ENCODE data around the gene YBX1.

YBX1 gene

GRCh38 chr1:42691157-42691498, 8.9 kb downstream of the YBX1 start:
- H3K4me3 ChIP-seq (ENCODE audit: low read depth, low read length): no peak overlapping the region
- H3K36me3 ChIP-seq (replicated peaks): peaks cover 24% of the 10 kb centered on the region
- DNase-seq: no peak
- TF ChIP-seq, protein P1, sequence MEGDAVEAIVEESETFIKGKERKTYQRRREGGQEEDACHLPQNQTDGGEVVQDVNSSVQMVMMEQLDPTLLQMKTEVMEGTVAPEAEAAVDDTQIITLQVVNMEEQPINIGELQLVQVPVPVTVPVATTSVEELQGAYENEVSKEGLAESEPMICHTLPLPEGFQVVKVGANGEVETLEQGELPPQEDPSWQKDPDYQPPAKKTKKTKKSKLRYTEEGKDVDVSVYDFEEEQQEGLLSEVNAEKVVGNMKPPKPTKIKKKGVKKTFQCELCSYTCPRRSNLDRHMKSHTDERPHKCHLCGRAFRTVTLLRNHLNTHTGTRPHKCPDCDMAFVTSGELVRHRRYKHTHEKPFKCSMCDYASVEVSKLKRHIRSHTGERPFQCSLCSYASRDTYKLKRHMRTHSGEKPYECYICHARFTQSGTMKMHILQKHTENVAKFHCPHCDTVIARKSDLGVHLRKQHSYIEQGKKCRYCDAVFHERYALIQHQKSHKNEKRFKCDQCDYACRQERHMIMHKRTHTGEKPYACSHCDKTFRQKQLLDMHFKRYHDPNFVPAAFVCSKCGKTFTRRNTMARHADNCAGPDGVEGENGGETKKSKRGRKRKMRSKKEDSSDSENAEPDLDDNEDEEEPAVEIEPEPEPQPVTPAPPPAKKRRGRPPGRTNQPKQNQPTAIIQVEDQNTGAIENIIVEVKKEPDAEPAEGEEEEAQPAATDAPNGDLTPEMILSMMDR (IDR thresholded peaks at IDR 0.05; ENCODE audit: low read depth, low read length, missing control alignments): no peak
- H3K27ac ChIP-seq: no peak overlapping the region
- no peaks in the 10 kb centered on the region for H3K27me3 ChIP-seq (replicated peaks)
- in situ Hi-C loops (cut with HindIII; ENCODE audit: low pct_ligation_motif_present, low sequenced_read_pairs): no loop called here

DNA sequence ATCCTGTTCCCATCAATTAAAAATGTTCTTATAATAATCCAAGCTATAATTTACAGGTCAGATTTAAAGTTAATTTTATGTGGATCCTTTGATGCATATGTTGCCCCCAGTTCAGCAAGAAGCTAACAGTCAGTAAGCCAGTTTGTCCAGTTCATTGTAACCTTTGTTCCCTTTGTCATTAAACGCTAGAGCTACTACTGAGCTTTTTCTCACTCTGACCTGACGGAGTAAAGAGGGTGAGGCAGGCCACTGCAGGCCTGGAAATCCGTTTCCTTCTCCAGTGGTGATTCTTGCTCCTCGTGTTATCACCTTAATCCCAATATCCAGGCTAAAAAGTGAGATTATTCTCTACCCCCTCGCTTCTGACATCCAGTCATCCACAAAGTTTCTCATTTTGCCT, 10.2 kb downstream of the YBX1 start:
- H3K27ac ChIP-seq: no peak overlapping the region
- H3K36me3 ChIP-seq (replicated peaks): peaks cover 36% of the 10 kb centered on the region
- DNase-seq: no peak
- H3K4me3 ChIP-seq (ENCODE audit: low read depth, low read length): no peak overlapping the region
- in situ Hi-C loops (cut with HindIII; ENCODE audit: low pct_ligation_motif_present, low sequenced_read_pairs): no loop called here
- TF ChIP-seq, protein P1 (IDR thresholded peaks at IDR 0.05; ENCODE audit: low read depth, low read length, missing control alignments): no peak
- no peaks in the 10 kb centered on the region for H3K27me3 ChIP-seq (replicated peaks)

- peaks cover 38% of the 10 kb centered on the region for H3K36me3 ChIP-seq (replicated peaks)
- H3K4me3 ChIP-seq (ENCODE audit: low read depth, low read length): no peak overlapping the region
- H3K27me3 ChIP-seq (replicated peaks): no peaks in the 10 kb centered on the region
- TF ChIP-seq, protein P1 (IDR thresholded peaks at IDR 0.05; ENCODE audit: low read depth, low read length, missing control alignments): no peak
- H3K27ac ChIP-seq: no peak overlapping the region
- in situ Hi-C loops (cut with HindIII; ENCODE audit: low pct_ligation_motif_present, low sequenced_read_pairs): no loop called here
- DNase-seq: no peak
Observed at GRCh38 chr1:42692911-42693310, 10.7 kb downstream of the YBX1 start.

DNA sequence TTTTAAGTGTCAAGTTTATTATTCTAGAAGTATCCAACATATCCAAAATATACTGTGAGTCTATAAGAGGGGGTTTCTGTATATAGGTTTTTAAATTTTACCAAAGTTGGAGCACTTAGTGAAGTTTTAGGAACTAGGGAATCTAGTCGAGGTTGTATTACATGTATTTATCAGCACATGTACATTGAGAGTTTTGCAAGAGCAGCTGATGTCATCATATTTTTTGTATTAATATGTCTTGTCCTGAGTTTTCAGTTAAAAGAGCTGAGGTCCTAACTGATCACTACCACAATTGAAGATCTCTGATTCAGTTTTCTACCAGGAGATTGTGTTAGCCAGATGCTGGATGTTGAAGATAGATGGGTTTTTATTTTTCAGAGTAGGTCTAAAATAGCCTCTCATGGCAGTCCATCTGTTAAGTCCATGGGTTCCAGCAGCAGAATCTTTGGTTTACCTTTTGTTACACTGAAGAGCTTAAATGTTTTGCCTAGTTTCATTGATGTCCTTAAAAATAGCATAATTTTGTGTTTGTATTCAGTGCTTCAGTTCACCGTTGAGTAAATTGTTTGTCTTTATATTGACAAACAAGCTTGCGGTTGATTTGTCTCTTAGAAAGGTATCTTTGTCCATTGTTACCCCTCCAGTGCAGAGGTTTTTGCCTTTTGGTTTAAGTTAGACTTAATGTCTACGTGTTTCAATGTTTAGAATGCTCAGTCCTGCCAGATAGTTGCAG, 16.0 kb downstream of the YBX1 start:
- H3K27me3 ChIP-seq (replicated peaks): no peaks in the 10 kb centered on the region
- in situ Hi-C loops (cut with HindIII; ENCODE audit: low pct_ligation_motif_present, low sequenced_read_pairs): no loop called here
- H3K36me3 ChIP-seq (replicated peaks): peaks cover 86% of the 10 kb centered on the region
- H3K27ac ChIP-seq: no peak overlapping the region
- TF ChIP-seq, protein P1 (IDR thresholded peaks at IDR 0.05; ENCODE audit: low read depth, low read length, missing control alignments): no peak
- DNase-seq: no peak
- H3K4me3 ChIP-seq (ENCODE audit: low read depth, low read length): no peak overlapping the region

DNA sequence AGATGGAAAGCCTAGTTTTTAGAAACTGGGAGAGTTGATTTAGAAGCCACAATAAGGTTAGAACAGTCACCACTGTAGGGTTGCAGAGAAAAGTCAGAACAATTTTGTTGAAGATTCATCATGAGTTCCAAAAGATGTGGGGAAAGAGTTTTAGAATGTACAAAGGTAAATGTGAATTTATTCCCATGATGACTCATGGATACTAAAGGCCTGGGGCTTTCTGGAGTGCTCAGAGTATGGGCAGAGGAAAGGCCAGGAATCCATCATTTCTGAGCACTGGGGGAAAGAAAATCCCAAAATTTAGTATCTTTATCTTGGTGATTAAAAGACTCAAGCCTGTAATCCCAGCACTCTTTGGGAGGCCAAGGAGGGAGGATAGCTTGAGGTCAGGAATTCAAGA, 17.8 kb downstream of the YBX1 start:
- TF ChIP-seq, protein P1 (IDR thresholded peaks at IDR 0.05; ENCODE audit: low read depth, low read length, missing control alignments): no peak
- H3K36me3 ChIP-seq (replicated peaks): peaks cover 95% of the 10 kb centered on the region
- in situ Hi-C loops (cut with HindIII; ENCODE audit: low pct_ligation_motif_present, low sequenced_read_pairs): no loop called here

More for the DNA sequence above, 17.8 kb downstream of the YBX1 start:
- no peak overlapping the region for H3K4me3 ChIP-seq (ENCODE audit: low read depth, low read length)
- no peak overlapping the region for H3K27ac ChIP-seq
- DNase-seq: no peak
- no peaks in the 10 kb centered on the region for H3K27me3 ChIP-seq (replicated peaks)

Data from brain microvascular endothelial cell (primary cell).